Measurements from ENCODE around the gene ANKRD27.

DNA sequence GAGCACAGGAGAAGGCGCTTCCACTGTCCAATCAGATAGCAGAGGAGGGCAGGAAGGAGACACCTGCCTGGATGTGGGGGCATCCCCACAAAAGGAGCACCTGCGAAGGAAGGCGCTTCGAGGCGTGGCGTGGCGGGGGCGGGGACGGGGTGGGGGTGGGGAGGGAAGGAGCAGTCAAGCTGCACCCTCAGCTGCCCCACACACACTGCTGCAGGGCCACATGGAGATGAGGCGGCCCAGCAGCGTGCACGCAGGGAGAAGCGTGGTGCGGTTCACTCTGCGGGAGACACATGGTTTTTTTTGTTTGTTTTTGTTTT, 21.4 kb downstream of the ANKRD27 start:
- no peak for TF ChIP-seq POLR2AphosphoS5 (IDR thresholded peaks at IDR 0.05; ENCODE audit: low read depth, low read length)
- no peak for TF ChIP-seq EP300 (IDR thresholded peaks at IDR 0.05; ENCODE audit: borderline replicate concordance in 1 of 2, low read depth in 1 of 2, low read length in 1 of 2)
- no peak for TF ChIP-seq EZH2phosphoT487 (IDR thresholded peaks at IDR 0.05; ENCODE audit: borderline replicate concordance, low read depth)
- TF ChIP-seq, protein P1, sequence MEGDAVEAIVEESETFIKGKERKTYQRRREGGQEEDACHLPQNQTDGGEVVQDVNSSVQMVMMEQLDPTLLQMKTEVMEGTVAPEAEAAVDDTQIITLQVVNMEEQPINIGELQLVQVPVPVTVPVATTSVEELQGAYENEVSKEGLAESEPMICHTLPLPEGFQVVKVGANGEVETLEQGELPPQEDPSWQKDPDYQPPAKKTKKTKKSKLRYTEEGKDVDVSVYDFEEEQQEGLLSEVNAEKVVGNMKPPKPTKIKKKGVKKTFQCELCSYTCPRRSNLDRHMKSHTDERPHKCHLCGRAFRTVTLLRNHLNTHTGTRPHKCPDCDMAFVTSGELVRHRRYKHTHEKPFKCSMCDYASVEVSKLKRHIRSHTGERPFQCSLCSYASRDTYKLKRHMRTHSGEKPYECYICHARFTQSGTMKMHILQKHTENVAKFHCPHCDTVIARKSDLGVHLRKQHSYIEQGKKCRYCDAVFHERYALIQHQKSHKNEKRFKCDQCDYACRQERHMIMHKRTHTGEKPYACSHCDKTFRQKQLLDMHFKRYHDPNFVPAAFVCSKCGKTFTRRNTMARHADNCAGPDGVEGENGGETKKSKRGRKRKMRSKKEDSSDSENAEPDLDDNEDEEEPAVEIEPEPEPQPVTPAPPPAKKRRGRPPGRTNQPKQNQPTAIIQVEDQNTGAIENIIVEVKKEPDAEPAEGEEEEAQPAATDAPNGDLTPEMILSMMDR (IDR thresholded peaks at IDR 0.05), result no peak
- no peak for TF ChIP-seq TCF12 (IDR thresholded peaks at IDR 0.05)
- TF ChIP-seq SMC3 (IDR thresholded peaks at IDR 0.05; ENCODE audit: low read depth, low read length), result no peak
- no peak for TF ChIP-seq PBX3 (IDR thresholded peaks at IDR 0.05)
- TF ChIP-seq, protein P2, sequence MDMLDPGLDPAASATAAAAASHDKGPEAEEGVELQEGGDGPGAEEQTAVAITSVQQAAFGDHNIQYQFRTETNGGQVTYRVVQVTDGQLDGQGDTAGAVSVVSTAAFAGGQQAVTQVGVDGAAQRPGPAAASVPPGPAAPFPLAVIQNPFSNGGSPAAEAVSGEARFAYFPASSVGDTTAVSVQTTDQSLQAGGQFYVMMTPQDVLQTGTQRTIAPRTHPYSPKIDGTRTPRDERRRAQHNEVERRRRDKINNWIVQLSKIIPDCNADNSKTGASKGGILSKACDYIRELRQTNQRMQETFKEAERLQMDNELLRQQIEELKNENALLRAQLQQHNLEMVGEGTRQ (IDR thresholded peaks at IDR 0.05; ENCODE audit: borderline replicate concordance, low read depth, low read length), result no peak
- TF ChIP-seq USF1 (IDR thresholded peaks at IDR 0.05; ENCODE audit: borderline replicate concordance, low read depth), result no peak
- no peak for TF ChIP-seq GATA2 (CRISPR knock-in tag; IDR thresholded peaks at IDR 0.05)
- TF ChIP-seq SIN3A (IDR thresholded peaks at IDR 0.05; ENCODE audit: borderline replicate concordance, low read depth, low read length), result no peak
- no peak for TF ChIP-seq RAD21 (IDR thresholded peaks at IDR 0.05; ENCODE audit: low read length)
- no peak for TF ChIP-seq MXI1 (IDR thresholded peaks at IDR 0.05; ENCODE audit: low read depth, low read length)

All from SK-N-SH (cell line).